ENCODE measurements around the gene PIK3CB.

- TF ChIP-seq EP300 (conservative IDR thresholded peaks at IDR 0.05; ENCODE audit: poor library complexity, severe bottlenecking): no peak
- TF ChIP-seq CTCF (IDR thresholded peaks at IDR 0.05; ENCODE audit: poor library complexity, severe bottlenecking): no peak
- TF ChIP-seq EZH2 (IDR thresholded peaks at IDR 0.05; ENCODE audit: borderline replicate concordance, insufficient read depth, low read length, poor library complexity, severe bottlenecking): no peak
- TF ChIP-seq, protein P1, sequence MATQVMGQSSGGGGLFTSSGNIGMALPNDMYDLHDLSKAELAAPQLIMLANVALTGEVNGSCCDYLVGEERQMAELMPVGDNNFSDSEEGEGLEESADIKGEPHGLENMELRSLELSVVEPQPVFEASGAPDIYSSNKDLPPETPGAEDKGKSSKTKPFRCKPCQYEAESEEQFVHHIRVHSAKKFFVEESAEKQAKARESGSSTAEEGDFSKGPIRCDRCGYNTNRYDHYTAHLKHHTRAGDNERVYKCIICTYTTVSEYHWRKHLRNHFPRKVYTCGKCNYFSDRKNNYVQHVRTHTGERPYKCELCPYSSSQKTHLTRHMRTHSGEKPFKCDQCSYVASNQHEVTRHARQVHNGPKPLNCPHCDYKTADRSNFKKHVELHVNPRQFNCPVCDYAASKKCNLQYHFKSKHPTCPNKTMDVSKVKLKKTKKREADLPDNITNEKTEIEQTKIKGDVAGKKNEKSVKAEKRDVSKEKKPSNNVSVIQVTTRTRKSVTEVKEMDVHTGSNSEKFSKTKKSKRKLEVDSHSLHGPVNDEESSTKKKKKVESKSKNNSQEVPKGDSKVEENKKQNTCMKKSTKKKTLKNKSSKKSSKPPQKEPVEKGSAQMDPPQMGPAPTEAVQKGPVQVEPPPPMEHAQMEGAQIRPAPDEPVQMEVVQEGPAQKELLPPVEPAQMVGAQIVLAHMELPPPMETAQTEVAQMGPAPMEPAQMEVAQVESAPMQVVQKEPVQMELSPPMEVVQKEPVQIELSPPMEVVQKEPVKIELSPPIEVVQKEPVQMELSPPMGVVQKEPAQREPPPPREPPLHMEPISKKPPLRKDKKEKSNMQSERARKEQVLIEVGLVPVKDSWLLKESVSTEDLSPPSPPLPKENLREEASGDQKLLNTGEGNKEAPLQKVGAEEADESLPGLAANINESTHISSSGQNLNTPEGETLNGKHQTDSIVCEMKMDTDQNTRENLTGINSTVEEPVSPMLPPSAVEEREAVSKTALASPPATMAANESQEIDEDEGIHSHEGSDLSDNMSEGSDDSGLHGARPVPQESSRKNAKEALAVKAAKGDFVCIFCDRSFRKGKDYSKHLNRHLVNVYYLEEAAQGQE (IDR thresholded peaks at IDR 0.05; ENCODE audit: borderline replicate concordance): no peak
- no peak for TF ChIP-seq TAF1 (IDR thresholded peaks at IDR 0.05; ENCODE audit: low read depth)
- TF ChIP-seq MXI1 (conservative IDR thresholded peaks at IDR 0.05; ENCODE audit: poor library complexity, severe bottlenecking): no peak
Observed at GRCh38 chr3:138732456-138732855, 102.3 kb downstream of the PIK3CB start.
